ENCODE results near the gene GARIN5B.

GRCh38 chr19:55366790-55367189, 3.7 kb upstream of the GARIN5B start:
- TF ChIP-seq CTBP1 (IDR thresholded peaks at IDR 0.05; ENCODE audit: borderline replicate concordance) (no peak), HDGF (IDR thresholded peaks at IDR 0.05; ENCODE audit: borderline replicate concordance) (no peak), BHLHE40 (IDR thresholded peaks at IDR 0.05; ENCODE audit: borderline replicate concordance) (no peak), FOXM1 (IDR thresholded peaks at IDR 0.05; ENCODE audit: borderline replicate concordance) (no peak), SUZ12 (IDR thresholded peaks at IDR 0.05) (no peak), FOXA1 (IDR thresholded peaks at IDR 0.05) (no peak), LEF1 (IDR thresholded peaks at IDR 0.05; ENCODE audit: borderline replicate concordance) (no peak), FOXK2 (IDR thresholded peaks at IDR 0.05) (no peak), NFRKB (IDR thresholded peaks at IDR 0.05) (no peak)

All from HEK293T (cell line).